A549 (cell line): ENCODE results near the gene CA7.

Source experiments
- CBX2 ChIP-seq: fragments of 200-600 bp; sonication (generic); IDR thresholded peaks from 2 replicates; pipeline ENCODE4 v1.6.1; 2016; ENCODE audit warnings: low read depth, mild to moderate bottlenecking, borderline replicate concordance
- CEBPB ChIP-seq, 2 experiments: fragments of >200 bp in 1 of 2; sonication (Bioruptor Twin) in 1 of 2; formaldehyde crosslinking in 1 of 2; IDR thresholded peaks; 2 replicates each; pipeline ENCODE4 v1.6.1; 2012 to 2016
- EP300 ChIP-seq, 2 experiments: fragments of >200 bp; sonication (Bioruptor Twin); formaldehyde crosslinking; IDR thresholded peaks; 2 replicates in 1 of 2; 3 replicates in 1 of 2; pipeline ENCODE4 v1.6.1; 2016 to 2017
- ESRRA ChIP-seq: fragments of 150-350 bp; IDR thresholded peaks from 2 replicates; pipeline ENCODE4 v1.6.1; 2014; ENCODE audit warnings: mild to moderate bottlenecking, low read length, borderline replicate concordance
- MAFK ChIP-seq: fragments of 450-650 bp; IDR thresholded peaks from 2 replicates; pipeline ENCODE4 v1.6.1; 2014; ENCODE audit not compliant: partially characterized antibody
- MYC ChIP-seq: IDR thresholded peaks from 2 replicates; pipeline ENCODE4 v1.6.1; 2012; ENCODE audit warnings: mild to moderate bottlenecking, inconsistent platforms, low read length, improper control_type of control experiment, borderline replicate concordance
- NR3C1 ChIP-seq: fragments of >200 bp; sonication (Bioruptor Twin); formaldehyde crosslinking; IDR thresholded peaks from 3 replicates; pipeline ENCODE4 v1.6.1; 2017
- TF ChIP-seq, protein P1 (sequence below): fragments of >200 bp; sonication (Bioruptor Twin); formaldehyde crosslinking; IDR thresholded peaks from 3 replicates; pipeline ENCODE4 v1.5.1; 2016
- TF ChIP-seq, protein P2 (sequence below): fragments of 200-600 bp; sonication (generic); IDR thresholded peaks from 2 replicates; pipeline ENCODE4 v1.6.1; 2016; ENCODE audit warnings: antibody characterized with exemption, mild to moderate bottlenecking, moderate library complexity
- TF ChIP-seq, protein P3 (sequence below): fragments of 450-650 bp; IDR thresholded peaks from 2 replicates; pipeline ENCODE4 v1.6.1; 2014; ENCODE audit warnings: antibody characterized with exemption

DNA sequence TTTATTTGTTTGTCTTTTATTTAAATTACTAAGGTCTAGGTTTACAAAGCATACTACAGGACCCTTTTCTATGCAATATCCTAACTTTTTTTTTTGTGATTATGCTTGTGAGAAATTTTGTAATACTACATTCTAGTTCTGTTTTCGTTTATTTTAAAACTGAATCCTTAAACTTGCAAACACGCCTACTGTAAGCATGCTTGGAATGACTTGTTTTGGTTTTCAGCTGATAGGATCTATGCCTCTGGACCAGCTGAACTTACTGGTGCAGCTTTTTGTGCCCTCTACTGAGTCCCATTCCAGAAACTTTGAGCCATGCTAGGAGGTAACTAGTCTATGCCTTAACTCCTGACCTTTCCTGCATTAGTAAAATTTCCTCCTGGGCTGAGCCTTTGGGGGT, 42.1 kb downstream of the CA7 start:
- TF ChIP-seq EP300 (IDR thresholded peaks at IDR 0.05) (no peak), CEBPB (IDR thresholded peaks at IDR 0.05) (no peak), MYC (no peak), NR3C1 (no peak), MAFK (no peak), CBX2 (no peak), ESRRA (no peak)
- TF ChIP-seq, protein P1, sequence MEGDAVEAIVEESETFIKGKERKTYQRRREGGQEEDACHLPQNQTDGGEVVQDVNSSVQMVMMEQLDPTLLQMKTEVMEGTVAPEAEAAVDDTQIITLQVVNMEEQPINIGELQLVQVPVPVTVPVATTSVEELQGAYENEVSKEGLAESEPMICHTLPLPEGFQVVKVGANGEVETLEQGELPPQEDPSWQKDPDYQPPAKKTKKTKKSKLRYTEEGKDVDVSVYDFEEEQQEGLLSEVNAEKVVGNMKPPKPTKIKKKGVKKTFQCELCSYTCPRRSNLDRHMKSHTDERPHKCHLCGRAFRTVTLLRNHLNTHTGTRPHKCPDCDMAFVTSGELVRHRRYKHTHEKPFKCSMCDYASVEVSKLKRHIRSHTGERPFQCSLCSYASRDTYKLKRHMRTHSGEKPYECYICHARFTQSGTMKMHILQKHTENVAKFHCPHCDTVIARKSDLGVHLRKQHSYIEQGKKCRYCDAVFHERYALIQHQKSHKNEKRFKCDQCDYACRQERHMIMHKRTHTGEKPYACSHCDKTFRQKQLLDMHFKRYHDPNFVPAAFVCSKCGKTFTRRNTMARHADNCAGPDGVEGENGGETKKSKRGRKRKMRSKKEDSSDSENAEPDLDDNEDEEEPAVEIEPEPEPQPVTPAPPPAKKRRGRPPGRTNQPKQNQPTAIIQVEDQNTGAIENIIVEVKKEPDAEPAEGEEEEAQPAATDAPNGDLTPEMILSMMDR = no peak
- TF ChIP-seq, protein P2, sequence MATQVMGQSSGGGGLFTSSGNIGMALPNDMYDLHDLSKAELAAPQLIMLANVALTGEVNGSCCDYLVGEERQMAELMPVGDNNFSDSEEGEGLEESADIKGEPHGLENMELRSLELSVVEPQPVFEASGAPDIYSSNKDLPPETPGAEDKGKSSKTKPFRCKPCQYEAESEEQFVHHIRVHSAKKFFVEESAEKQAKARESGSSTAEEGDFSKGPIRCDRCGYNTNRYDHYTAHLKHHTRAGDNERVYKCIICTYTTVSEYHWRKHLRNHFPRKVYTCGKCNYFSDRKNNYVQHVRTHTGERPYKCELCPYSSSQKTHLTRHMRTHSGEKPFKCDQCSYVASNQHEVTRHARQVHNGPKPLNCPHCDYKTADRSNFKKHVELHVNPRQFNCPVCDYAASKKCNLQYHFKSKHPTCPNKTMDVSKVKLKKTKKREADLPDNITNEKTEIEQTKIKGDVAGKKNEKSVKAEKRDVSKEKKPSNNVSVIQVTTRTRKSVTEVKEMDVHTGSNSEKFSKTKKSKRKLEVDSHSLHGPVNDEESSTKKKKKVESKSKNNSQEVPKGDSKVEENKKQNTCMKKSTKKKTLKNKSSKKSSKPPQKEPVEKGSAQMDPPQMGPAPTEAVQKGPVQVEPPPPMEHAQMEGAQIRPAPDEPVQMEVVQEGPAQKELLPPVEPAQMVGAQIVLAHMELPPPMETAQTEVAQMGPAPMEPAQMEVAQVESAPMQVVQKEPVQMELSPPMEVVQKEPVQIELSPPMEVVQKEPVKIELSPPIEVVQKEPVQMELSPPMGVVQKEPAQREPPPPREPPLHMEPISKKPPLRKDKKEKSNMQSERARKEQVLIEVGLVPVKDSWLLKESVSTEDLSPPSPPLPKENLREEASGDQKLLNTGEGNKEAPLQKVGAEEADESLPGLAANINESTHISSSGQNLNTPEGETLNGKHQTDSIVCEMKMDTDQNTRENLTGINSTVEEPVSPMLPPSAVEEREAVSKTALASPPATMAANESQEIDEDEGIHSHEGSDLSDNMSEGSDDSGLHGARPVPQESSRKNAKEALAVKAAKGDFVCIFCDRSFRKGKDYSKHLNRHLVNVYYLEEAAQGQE = no peak
- TF ChIP-seq, protein P3, sequence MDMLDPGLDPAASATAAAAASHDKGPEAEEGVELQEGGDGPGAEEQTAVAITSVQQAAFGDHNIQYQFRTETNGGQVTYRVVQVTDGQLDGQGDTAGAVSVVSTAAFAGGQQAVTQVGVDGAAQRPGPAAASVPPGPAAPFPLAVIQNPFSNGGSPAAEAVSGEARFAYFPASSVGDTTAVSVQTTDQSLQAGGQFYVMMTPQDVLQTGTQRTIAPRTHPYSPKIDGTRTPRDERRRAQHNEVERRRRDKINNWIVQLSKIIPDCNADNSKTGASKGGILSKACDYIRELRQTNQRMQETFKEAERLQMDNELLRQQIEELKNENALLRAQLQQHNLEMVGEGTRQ = no peak
